MM.1S (cell line): ENCODE measurements around the gene ITGAV.

Experiments
- DNase-seq: peaks from one replicate; pipeline ENCODE4 v3.0.0-alpha.2; 2015
- H2AFZ ChIP-seq: fragments of 300-600 bp; sonication (generic); 2 replicates; pipeline ENCODE4 v1.6.0; 2016; ENCODE audit warnings: antibody characterized with exemption, low read length
- H3F3A ChIP-seq: fragments of 300-600 bp; sonication (generic); 2 replicates; pipeline ENCODE4 v1.6.1; 2016; ENCODE audit warnings: mild to moderate bottlenecking, antibody characterized with exemption, low read length, moderate library complexity, mixed read lengths; ENCODE audit not compliant: insufficient read depth
- H3K27ac ChIP-seq: fragments of 300-600 bp; sonication (generic); 2 replicates; pipeline ENCODE4 v1.5.1; 2016; ENCODE audit warnings: mild to moderate bottlenecking, low read length
- H3K27me3 ChIP-seq: fragments of 300-600 bp; sonication (generic); replicated peaks from 2 replicates; pipeline ENCODE4 v1.6.0; 2016; ENCODE audit warnings: low read length; ENCODE audit not compliant: insufficient read depth
- H3K36me3 ChIP-seq: fragments of 300-600 bp; sonication (generic); replicated peaks from 2 replicates; pipeline ENCODE4 v1.6.1; 2016; ENCODE audit warnings: mild to moderate bottlenecking, low read length, mixed read lengths; ENCODE audit not compliant: insufficient read depth
- H3K4me1 ChIP-seq: fragments of 300-600 bp; sonication (generic); 2 replicates; pipeline ENCODE4 v1.6.1; 2016; ENCODE audit warnings: low read length, mixed read lengths
- H3K4me2 ChIP-seq: fragments of 300-600 bp; sonication (generic); 2 replicates; pipeline ENCODE4 v1.6.0; 2016; ENCODE audit warnings: low read depth, low read length
- H3K4me3 ChIP-seq: fragments of 300-600 bp; sonication (generic); 2 replicates; pipeline ENCODE4 v1.5.1; 2016; ENCODE audit warnings: low read length, mixed read lengths
- H3K79me2 ChIP-seq: fragments of 300-600 bp; sonication (generic); 2 replicates; pipeline ENCODE4 v1.6.1; 2016; ENCODE audit warnings: mixed run types, low read length, mixed read lengths
- H3K9ac ChIP-seq: fragments of 300-600 bp; sonication (generic); 2 replicates; pipeline ENCODE4 v1.6.1; 2016; ENCODE audit warnings: low read length, mixed read lengths
- H3K9me2 ChIP-seq: fragments of 300-600 bp; sonication (generic); replicated peaks from 2 replicates; pipeline ENCODE4 v1.6.1; 2016; ENCODE audit warnings: mild to moderate bottlenecking, low read length, mixed read lengths; ENCODE audit not compliant: insufficient read depth
- H3K9me3 ChIP-seq: fragments of 300-600 bp; sonication (generic); replicated peaks from 2 replicates; pipeline ENCODE4 v1.6.1; 2016; ENCODE audit warnings: mild to moderate bottlenecking, low read length, mixed read lengths; ENCODE audit not compliant: insufficient read depth
- H4K20me1 ChIP-seq: fragments of 300-600 bp; sonication (generic); 2 replicates; pipeline ENCODE4 v1.6.1; 2016; ENCODE audit warnings: mild to moderate bottlenecking, low read length, moderate library complexity, mixed read lengths; ENCODE audit not compliant: insufficient read depth
- CTCF ChIP-seq: fragments of 300-600 bp; sonication (generic); IDR thresholded peaks from 2 replicates; pipeline ENCODE4 v1.5.1; 2016; ENCODE audit warnings: antibody characterized with exemption, low read length, mixed read lengths
- EZH2 ChIP-seq: fragments of 300-600 bp; sonication (generic); optimal IDR thresholded peaks from 2 replicates; pipeline ENCODE3; 2017; ENCODE audit warnings: low read depth, mild to moderate bottlenecking, antibody characterized with exemption, low read length, mixed read lengths
- EZH2phosphoT487 ChIP-seq: fragments of 300-600 bp; sonication (generic); IDR thresholded peaks from 2 replicates; pipeline ENCODE4 v1.6.1; 2018; ENCODE audit warnings: antibody characterized with exemption, low read length

Gene ITGAV

GRCh38 chr2:186610785-186611184, 20.9 kb downstream of the ITGAV start:
- no peaks in the 10 kb centered on the region for H3K79me2 ChIP-seq
- H3K9me3 ChIP-seq, result no peaks in the 10 kb centered on the region
- H3K9me2 ChIP-seq, result no peaks in the 10 kb centered on the region
- TF ChIP-seq EZH2phosphoT487 (no peak), EZH2 (no peak), CTCF (no peak)
- DNase-seq, result no peak
- H3K4me2 ChIP-seq, result no peak overlapping the region
- H3K9ac ChIP-seq, result no peak overlapping the region
- H3K27ac ChIP-seq, result no peak overlapping the region
- no peak overlapping the region for H2AFZ ChIP-seq
- H3K4me3 ChIP-seq, result no peak overlapping the region
- no peaks in the 10 kb centered on the region for H3F3A ChIP-seq
- H4K20me1 ChIP-seq, result no peaks in the 10 kb centered on the region
- no peaks in the 10 kb centered on the region for H3K36me3 ChIP-seq
- H3K27me3 ChIP-seq, result no peaks in the 10 kb centered on the region
- no peaks in the 10 kb centered on the region for H3K4me1 ChIP-seq

- H3K36me3 ChIP-seq, result no peaks in the 10 kb centered on the region
- no peaks in the 10 kb centered on the region for H3K79me2 ChIP-seq
- no peak for TF ChIP-seq CTCF
- no peak for TF ChIP-seq EZH2
- TF ChIP-seq EZH2phosphoT487, result no peak
These were observed 21.7 kb downstream of the ITGAV start for GRCh38 chr2:186611526-186611925.

GRCh38 chr2:186612026-186612425, 22.2 kb downstream of the ITGAV start:
- no peaks in the 10 kb centered on the region for H4K20me1 ChIP-seq
- no peaks in the 10 kb centered on the region for H3K36me3 ChIP-seq
- no peaks in the 10 kb centered on the region for H3K9me2 ChIP-seq
- no peak overlapping the region for H3K4me2 ChIP-seq
- no peak for DNase-seq
- no peaks in the 10 kb centered on the region for H3F3A ChIP-seq
- TF ChIP-seq CTCF (no peak), EZH2phosphoT487 (no peak), EZH2 (no peak)
- H3K9me3 ChIP-seq, result no peaks in the 10 kb centered on the region
- H3K27me3 ChIP-seq, result no peaks in the 10 kb centered on the region
- H3K9ac ChIP-seq, result no peak overlapping the region
- no peak overlapping the region for H2AFZ ChIP-seq
- no peaks in the 10 kb centered on the region for H3K79me2 ChIP-seq
- no peaks in the 10 kb centered on the region for H3K4me1 ChIP-seq
- no peak overlapping the region for H3K27ac ChIP-seq
- no peak overlapping the region for H3K4me3 ChIP-seq

More at GRCh38 chr2:186611526-186611925, 21.7 kb downstream of the ITGAV start:
- H3K9me3 ChIP-seq, result no peaks in the 10 kb centered on the region
- no peaks in the 10 kb centered on the region for H3F3A ChIP-seq
- H3K9me2 ChIP-seq, result no peaks in the 10 kb centered on the region
- H3K27ac ChIP-seq, result no peak overlapping the region
- H3K4me3 ChIP-seq, result no peak overlapping the region
- no peak overlapping the region for H2AFZ ChIP-seq
- H3K4me2 ChIP-seq, result no peak overlapping the region
- H3K4me1 ChIP-seq, result no peaks in the 10 kb centered on the region
- H3K9ac ChIP-seq, result no peak overlapping the region
- no peaks in the 10 kb centered on the region for H4K20me1 ChIP-seq
- DNase-seq, result no peak
- H3K27me3 ChIP-seq, result no peaks in the 10 kb centered on the region
